ENCODE data around the gene COQ5.
A peak's percentile ranks its signal among the peaks of the same experiment; 100 is the strongest.
"Not testable (repeated sequence)": the region's sequence is repeated elsewhere in the genome, so short reads cannot be mapped to it uniquely, and the experiment has no call there.

COQ5 gene

DNA sequence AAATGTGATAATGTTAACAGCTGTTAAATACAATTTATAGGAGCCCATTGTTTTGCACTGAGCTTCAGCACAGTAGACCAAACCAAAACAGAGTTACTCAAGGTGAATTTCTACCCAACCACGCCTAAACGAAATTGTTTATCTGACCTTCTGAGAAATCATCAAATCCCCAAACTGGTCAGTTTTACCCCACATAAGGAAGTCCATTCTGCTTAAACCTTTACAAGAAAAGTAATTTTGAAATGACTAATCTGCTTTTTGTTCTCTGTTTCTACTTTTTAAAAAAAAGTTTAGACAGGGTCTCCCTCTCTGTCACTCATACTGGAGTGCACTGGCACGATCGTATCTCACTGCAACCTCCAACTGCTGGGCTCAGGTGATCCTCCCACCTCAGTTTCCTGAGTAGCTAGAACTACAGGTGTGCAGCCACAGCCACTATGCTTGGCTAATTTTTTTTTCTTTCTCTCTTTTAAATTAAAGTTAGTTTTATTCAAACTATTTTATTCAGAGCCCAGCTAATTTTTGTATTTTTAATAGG lies 3.8 kb upstream of the COQ5 start:
- H3K4me3 ChIP-seq (ENCODE audit: low read length): no peak overlapping the region
- DNase-seq (ENCODE audit: low read depth, low spot score): no peak

GRCh38 chr12:120530418-120530761 lies 1.4 kb upstream of the COQ5 start:
- DNase-seq (ENCODE audit: low read depth, low spot score); H3K4me3 ChIP-seq (ENCODE audit: low read length): not testable (repeated sequence)

GRCh38 chr12:120529641-120530417 lies 871 bp upstream of the COQ5 start:
- DNase-seq (ENCODE audit: low read depth, low spot score): no peak
- H3K4me3 ChIP-seq (ENCODE audit: low read length): peak overlapping the region; percentile 98

- no peak for DNase-seq (ENCODE audit: low read depth, low spot score)
- no peak overlapping the region for H3K4me3 ChIP-seq (ENCODE audit: low read length)
These were observed 6.4 kb downstream of the COQ5 start for GRCh38 chr12:120522568-120522967.

DNA sequence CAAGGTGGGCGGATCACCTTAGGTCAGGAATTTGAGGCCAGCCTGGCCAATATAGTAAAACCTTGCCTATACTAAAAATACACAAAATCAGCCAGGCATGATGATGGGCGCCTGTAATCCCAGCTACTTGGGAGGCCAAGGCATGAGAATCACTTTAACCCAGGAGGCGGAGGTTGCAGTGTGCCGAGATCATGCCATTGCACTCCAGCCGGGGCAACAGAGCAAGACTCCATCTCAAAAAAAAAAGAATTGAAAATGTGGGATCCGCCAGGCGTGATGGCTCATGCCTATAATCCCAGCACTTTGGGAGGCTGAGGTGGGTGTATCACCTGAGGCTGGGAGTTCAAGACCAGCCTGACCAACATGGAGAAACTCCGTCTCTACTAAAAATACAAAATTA lies 9.6 kb downstream of the COQ5 start:
- H3K4me3 ChIP-seq (ENCODE audit: low read length); DNase-seq (ENCODE audit: low read depth, low spot score): not testable (repeated sequence)

DNA sequence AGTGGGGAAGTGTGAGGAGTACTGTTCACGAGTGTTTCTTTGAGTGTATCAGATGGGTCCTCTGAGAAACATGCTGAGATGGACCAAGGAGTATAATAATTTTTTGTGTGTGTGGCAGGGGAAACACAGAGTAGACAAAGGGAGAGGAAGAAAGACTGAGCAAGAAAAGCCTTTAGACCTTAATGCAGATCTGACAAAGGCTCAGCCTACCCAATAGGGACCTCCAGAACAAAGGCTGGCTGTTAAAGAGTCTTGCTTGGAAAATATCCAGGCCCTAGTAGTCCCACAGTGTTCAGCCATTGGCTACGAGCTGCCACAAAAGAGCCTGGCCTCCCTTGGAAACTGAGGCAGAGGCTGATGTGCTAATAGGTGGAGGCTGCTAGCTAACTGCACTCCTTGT lies 13.5 kb downstream of the COQ5 start:
- no peak overlapping the region for H3K4me3 ChIP-seq (ENCODE audit: low read length)
- DNase-seq (ENCODE audit: low read depth, low spot score): no peak

GRCh38 chr12:120514002-120514401 lies 15.0 kb downstream of the COQ5 start:
- no peak for DNase-seq (ENCODE audit: low read depth, low spot score)
- no peak overlapping the region for H3K4me3 ChIP-seq (ENCODE audit: low read length)

- DNase-seq (ENCODE audit: low read depth, low spot score): no peak
- H3K4me3 ChIP-seq (ENCODE audit: low read length): no peak overlapping the region
These were observed 20.4 kb downstream of the COQ5 start for GRCh38 chr12:120508537-120508936.

DNA sequence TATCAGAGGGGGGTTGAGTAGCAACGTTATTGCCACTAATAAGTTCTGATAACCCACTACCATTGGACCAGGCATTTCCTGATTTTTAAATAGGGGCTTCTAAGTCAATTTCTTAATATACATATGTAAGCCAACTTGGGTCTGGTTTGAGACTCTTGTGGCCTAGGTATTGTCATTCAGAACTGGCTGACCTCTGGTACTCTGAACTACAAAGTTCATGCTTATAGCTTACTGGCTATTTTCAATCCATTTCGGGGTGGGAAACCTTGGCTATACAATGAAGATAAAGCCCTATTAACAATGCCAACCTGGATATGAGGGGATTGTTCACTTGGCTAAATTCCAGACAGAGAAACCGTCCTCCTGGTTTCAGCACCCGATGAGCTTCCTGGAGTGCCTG lies 24.4 kb downstream of the COQ5 start:
- DNase-seq (ENCODE audit: low read depth, low spot score): no peak
- H3K4me3 ChIP-seq (ENCODE audit: low read length): no peak overlapping the region

- DNase-seq (ENCODE audit: low read depth, low spot score): peak; percentile 28
- H3K4me3 ChIP-seq (ENCODE audit: low read length): no peak overlapping the region
These were observed 28.4 kb downstream of the COQ5 start for GRCh38 chr12:120500581-120500980.

DNA sequence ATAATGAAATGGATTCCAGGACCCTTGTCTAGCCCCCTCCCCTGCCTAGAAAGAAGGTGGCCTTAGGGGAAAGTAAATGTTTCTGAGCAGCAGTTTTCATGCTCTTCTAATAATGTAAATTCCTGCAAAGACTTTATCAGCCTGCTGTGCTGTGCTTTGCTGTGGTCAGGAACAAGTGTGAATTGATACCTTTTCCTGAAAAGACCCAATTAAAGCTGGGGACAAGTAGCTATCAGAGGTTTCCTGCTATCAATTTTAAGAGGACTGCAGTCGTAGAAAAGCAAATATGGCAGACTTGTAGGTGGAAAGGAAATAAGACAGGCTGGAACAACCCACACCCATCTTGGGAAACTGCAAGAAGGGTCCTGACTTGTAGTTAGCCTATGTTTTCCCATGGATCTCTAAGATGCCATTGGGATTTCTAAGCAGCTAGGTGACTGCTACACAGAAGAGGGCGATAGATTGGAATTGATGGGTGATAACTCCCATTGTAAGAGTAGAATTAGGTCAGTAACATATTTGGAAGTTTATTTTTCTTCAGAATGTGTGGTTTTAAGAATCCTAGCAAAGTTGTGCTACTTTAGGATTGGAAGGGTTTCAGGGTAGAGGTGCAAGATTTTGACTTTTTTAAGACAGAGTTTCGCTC lies 30.0 kb downstream of the COQ5 start:
- H3K4me3 ChIP-seq (ENCODE audit: low read length): no peak overlapping the region
- DNase-seq (ENCODE audit: low read depth, low spot score): no peak

GRCh38 chr12:120497524-120498150 lies 31.3 kb downstream of the COQ5 start:
- DNase-seq (ENCODE audit: low read depth, low spot score): no peak
- H3K4me3 ChIP-seq (ENCODE audit: low read length): peak overlapping the region; percentile 89

DNA sequence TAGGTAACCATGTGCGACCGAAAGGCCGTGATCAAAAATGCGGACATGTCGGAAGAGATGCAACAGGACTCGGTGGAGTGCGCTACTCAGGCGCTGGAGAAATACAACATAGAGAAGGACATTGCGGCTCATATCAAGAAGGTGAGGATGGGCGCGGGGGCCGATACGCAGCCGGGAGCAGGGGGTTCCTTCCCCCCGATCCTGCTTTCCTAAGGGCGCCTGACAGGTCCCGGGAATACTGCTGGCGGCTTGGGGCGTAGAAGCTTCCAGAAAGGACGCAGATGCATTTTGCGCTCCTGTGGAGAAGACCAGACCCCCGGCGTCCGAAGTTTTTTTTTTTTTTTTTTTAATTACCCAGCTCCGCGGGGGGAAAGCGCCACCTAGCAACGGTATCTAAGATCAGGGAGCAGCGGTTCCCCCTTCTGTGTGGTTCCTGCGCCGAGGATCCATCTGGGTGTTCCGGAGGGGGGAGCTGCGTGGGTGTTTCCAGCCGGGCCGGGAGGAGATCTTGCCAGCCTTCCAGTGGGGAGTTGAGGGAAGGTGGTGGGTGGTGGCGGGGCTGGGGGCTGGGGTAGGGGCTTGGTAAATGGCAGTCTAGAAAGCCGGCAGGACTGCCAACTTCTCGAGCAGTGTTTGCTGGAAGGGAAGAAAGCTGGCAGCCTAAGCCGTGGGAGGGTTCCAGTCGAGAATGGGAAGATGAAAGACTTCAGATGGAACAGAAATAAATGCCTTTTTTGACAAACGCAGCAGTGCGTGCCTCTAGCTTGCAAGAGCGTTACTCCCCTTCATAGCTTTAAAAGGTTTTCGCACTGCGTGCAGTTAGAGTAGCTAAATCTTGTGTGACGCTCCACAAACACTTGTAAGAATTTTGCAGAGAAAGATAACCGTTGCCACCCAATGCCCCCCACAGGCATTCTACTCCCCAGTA lies 32.3 kb downstream of the COQ5 start:
- peak; percentile 37 for DNase-seq (ENCODE audit: low read depth, low spot score)
- peak overlapping the region; percentile 89 for H3K4me3 ChIP-seq (ENCODE audit: low read length)

DNA sequence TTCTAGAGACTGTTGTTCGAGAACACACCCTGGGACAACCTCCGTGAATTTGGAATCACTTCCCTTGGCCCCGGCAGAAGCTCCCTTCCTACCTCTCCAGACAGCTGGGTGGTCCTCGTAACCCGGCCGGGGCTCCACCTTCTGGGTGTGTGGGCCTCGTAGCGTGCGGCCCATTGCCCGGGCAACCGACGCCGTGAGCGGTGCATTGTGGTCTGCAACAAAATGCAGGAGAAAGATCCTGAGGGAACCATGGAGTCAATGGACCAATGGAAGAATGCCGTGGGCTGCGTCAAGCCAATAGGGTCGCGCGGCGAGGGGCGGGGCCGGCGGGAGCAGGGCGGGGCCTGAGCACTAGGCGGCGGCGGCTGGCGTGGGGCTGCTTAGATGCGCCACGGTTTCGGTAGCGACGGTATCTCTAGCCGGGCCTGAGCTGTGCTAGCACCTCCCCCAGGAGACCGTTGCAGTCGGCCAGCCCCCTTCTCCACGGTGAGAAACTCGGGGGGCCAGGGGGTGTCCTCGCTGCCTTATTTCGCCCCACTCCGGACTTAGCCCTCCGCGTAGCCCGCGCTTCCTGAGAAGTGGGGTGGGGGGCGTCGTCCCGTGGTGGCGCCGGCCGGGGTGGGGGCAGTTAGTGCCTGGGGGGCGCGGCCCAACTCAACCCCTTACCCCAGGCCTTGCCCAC lies 33.1 kb downstream of the COQ5 start, which contains the start of gene DYNLL1:
DYNLL1 (plus strand) TSS at position 383 of the 682 bp plus-strand sequence. CDS start 309 bp downstream, outside the sequence.
- H3K4me3 ChIP-seq (ENCODE audit: low read length): peak within 1 kb of the TSS; percentile 89
- DNase-seq (ENCODE audit: low read depth, low spot score): peak; percentile 94

GRCh38 chr12:120495186-120495730 lies 33.7 kb downstream of the COQ5 start:
- no peak for DNase-seq (ENCODE audit: low read depth, low spot score)
- peak overlapping the region; percentile 89 for H3K4me3 ChIP-seq (ENCODE audit: low read length)

- DNase-seq (ENCODE audit: low read depth, low spot score): no peak
- no peak overlapping the region for H3K4me3 ChIP-seq (ENCODE audit: low read length)
These were observed 38.0 kb downstream of the COQ5 start for GRCh38 chr12:120490833-120491512.

DNA sequence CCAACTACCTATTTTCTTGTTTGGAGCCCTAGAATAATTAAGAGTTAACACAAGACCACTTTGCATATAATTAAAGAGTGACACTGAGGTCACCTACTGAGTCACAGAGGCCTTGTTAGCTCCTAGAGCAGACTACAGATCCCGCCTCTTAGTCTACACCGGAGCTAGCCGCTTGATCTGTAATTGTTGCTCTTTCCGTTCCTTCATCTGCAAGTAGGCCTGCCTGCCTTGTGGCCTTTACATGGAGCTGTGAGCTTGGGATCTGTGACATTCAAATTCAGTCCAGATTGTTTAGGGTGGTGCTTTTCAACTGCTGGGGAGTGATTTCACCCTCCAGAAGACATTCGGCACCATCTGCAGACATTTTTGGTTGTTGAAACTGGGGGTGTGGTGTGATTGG lies 38.6 kb downstream of the COQ5 start:
- no peak overlapping the region for H3K4me3 ChIP-seq (ENCODE audit: low read length)

DNA sequence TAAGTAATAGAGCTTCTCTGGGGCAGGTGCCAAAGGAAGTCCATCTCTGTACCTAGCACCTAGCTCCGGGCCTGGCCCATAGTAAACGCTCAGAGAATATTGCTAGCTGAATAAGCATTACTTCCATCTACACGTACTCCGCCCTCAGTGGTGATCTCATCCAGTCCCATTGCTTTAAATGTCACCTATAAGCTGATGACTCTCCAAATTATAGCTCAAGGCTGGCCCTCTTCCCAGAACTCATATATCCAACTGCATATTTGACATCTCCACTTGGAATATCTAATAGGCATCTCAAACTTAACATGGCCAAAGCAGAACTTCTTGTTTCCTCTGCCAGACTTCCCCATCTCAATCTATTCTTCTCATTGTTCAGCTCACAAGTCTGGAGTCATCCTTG lies 39.9 kb downstream of the COQ5 start:
- no peak overlapping the region for H3K4me3 ChIP-seq (ENCODE audit: low read length)
- no peak for DNase-seq (ENCODE audit: low read depth, low spot score)

More for the DNA sequence above, 38.6 kb downstream of the COQ5 start:
- no peak for DNase-seq (ENCODE audit: low read depth, low spot score)
